ENCODE data around the gene ANKHD1.

The ANKHD1 gene

DNA sequence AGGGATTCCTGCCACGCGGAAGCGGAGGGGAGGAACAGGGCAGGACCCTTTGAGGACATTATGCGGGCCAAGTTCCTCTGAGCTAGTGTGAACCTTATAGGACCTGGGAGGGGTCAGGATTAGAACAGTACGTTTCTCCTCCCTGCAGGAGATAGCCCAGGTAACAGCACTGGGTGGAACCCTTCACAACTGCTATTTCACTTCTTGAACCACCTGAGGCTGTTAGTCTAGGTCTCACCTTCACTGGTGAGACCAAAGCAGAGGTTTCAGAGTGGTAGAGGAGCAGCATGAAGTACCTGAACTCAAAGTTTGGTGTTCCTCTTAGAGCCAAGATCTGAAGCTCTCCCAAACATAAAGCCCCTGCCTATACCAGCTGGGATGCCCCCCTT, 146.7 kb downstream of the ANKHD1 start:
- no peak for DNase-seq

DNA sequence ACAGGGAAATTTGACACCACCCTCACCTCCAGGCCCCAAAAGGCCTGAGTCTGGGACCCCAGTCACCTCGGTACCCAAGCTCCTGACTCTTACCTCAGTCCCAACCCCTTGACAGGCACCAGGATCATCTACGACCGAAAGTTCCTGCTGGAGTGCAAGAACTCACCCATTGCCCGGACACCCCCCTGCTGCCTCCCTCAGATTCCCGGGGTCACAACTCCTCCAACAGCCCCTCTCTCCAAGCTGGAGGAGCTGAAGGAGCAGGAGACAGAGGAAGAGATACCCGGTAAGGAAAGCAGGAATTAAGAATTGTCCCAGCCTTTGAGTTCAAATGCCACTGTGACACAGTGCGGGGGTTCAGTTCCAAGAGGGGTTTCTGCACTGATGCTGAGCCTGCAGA, 147.2 kb downstream of the ANKHD1 start:
- DNase-seq: no peak

DNA sequence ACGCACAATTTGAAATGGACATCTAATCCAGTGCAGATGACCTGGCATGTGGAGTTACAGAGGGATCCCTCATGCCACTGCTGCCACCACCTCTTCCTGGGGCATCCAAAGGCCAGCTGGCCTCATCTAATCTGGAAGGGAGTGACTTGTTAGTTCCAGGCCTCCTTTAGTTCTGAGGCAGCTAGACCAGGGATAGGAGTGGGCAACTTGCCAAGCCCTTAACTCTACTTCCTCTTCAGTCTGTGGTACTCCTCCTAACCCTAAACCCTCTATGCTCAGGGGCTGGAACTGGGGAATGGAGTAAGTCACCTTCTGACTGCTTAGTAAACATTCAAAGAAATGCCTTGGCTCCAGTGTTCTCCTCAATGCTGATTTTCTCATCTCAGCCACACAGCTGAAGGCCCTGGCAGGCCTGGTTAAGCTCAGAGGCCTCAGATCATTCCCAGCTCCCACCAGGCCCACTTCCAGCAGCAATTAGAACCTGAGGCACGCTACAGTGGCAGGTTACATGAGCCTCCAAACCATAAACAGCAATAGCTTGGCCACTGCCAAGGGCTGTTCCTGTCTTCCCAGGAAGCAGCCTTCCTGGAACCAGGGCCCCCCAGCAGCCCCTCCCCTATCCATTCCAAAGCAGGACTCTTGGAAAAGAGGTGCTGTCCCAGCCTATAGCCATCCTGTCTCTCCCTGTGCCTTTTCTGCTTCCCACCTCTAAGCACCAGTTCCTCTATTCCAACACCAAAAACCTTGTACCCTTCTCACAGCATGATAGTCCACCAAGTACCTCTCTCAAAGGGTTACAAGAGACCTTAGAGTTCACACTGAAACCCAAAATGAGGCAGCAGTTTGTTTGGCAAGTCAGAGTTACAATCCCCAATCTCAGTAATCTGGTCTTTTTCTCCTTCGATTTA, 147.9 kb downstream of the ANKHD1 start:
- DNase-seq: no peak

DNA sequence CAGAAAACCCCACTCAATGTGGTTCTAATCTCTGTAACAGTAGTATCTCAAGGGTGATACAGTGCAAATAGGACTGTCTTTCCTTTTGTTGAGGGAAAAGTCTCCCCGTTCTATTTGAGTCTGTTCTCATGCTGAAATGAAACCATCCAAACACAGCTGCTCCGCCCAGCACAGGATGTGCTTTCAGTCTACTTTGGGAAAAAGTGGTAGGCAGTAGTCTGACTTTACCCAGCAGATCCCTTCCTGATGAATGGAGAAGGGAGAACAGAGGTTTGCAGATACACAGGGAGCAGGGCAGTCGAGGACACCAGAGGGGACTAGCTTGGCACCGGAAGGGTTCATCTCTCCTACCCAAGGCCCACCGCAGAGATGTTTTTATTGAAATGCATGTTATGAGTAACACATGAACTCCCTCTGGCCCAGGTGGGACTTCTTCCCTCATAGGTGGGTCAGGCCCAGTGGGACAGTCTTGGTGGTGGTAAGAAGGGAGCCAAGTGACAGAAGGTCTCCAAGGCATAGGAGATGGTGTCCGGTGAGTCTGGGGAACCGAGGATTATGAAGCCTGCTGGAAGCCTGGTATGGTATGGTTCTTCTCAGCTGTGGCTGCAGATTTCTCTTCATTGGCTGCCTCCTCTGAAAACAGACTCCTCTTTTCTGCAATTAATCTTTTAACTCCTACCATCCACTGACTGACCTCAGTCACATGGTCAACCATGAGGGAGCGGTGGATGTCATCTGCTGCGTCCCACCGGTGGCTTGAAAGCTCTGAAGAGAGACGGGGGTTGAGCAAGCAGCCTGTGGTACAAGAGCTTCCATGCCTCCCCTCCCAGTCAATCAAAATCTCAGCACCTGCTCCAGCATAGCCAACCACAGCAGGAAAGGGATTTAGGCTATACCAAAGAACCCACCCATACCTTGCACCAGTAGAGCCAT, 148.8 kb downstream of the ANKHD1 start:
- no peak for DNase-seq

DNA sequence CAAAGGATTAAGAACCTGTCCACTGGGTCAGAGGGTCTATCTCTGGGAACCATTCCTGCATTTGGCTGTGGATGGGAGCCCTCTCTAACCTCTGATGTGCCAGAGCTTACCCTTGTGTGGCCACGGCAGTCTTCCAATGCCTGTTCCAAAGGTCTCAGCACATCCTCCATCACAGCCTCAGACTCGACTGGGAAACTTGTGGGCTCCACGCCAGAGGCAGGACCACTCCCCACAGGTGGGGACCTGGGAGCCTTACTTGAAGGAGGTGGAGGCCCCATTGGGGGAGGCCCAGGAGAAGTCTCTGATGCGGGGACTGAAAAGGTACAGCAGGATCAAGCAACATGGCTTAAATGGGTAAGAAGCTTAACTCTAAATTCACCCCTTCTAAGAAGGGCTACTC, 150.2 kb downstream of the ANKHD1 start:
- DNase-seq: no peak

DNA sequence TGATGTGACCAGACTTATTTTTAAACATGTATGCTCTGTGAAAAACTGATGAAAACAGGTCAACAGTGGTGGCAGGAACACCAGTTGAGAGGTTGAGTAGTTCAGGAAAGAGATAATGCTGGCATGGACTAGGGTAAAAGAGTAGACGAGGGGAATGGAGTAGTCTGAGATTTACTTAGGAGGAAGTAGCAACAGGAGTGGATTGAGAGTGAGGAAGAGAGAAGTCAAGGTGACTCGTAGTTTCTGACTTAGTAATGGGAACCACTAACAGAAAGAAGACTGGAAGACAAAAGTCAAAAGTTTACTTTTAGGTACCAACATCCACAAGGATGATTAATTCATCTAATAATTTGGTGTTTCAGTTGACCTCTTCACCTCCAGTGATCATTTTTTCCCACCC, 152.0 kb downstream of the ANKHD1 start:
- no peak for DNase-seq

DNA sequence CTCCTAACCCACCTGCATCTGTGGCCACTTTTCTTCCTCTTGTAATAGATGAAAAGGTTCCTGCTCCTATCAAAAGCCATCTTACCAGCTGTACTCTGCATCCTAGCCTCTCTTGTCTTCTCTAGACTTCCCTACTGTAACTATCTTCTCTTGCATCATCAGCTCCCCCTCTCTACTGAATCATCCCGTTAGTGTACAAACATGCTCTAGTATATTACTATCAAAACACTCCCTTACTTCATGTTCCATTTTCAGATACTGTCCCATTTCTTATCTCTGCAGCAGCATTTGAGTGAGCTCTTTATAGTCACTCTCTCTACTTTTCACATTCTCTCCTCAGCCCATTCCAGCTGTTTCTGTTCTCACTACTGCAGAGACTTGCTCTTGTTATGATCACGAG, 152.8 kb downstream of the ANKHD1 start:
- DNase-seq: no peak

DNA sequence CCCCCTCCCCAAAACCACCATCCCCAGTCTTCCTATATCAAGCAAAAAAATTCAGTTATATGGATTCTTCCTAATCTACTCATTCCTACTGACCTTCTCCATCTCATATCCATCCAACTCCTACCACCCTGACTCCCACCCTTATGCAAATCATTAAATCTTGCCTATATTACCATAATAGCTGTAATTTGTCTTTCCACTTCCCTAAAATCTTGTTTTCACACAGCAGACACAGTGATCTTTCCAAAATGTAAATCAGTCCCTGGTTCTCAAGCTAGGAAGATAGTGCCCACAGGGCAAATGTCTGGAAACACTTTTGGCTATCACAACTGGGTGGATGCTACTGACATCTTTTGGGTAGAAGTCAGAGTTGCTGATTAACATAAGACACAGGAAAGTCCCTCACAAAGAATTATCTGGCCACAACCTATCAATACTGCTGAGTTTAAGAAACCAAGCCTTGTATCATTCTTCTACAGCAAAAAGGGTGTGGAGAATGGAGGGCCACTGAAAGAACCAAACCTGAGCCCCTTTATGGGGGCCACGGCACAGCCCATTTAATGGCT, 154.2 kb downstream of the ANKHD1 start:
- DNase-seq: no peak

DNA sequence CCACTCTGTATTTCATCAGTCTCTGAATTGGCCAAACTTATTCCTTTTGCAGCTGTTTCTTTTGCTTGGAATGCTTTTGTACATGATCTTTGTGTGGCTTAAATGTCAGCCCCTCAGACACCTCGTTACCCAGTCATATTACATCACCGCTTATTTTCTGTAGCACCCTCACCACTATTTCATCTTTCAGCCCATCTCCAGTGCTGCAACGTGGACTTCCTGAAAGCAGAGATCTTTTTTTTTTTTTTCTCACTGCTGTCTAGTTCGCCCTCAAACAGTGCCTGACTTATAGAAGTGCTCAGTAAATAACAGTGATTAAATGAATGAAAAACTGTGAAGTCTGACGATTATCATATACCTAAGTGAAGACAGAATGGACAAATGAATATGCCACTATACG, 154.8 kb downstream of the ANKHD1 start:
- no peak for DNase-seq

DNA sequence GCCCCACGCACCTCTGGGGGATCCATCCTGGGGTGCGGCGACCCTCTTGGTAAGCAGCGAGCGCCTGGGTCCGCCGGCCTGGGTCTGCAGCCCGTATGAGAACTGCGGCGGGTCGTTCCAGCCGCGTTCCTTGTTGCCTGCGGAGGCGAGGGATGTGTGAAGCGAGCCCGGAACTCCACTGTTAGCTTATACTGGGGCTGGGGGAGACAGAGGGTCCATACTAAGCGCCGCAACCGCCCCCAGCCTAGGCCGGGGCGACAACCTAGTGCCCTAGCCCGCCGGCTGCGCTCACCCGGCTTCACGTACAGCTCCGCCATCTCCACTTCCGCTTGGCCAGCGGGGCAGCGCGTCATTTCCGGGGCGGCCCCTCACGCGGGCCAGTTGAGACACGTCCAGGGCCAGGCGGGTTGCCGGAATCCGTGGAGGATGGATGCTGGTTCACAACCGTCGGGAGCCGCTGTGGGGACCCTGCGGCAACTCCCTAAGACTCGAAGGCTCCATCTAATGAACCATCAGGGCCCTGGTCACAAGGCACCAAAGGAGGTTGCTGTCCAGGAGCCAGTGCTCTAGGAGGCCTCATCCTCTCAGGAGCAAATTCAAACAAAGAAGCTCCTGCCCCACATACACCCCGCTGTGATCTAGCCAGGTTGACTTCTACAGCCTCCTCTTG, 155.6 kb downstream of the ANKHD1 start, which contains the start of gene SRA1:
SRA1 (minus strand) TSS at position 338 of the 670 bp plus-strand sequence; CDS start at position 317, 21 bp downstream.
- peak; percentile 97 for DNase-seq

DNA sequence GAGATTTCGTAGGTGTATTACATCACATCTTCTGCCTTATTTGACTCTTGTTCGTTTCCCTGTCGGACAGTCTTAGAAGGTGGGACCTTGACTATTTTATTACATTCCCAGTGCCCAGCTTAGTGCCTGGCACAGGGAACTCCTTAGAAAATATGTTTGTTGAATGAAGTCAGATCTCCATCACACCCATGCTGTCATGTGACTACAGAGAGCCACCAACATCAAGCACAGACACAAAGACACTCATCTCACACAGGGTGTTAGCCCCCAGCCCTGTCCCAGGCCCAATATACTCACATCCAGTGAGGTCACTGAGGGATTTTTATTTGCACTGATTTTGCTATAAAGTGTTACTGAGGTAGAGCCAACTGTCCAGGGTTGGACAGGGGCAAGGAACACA, 156.3 kb downstream of the ANKHD1 start:
- DNase-seq: no peak

DNA sequence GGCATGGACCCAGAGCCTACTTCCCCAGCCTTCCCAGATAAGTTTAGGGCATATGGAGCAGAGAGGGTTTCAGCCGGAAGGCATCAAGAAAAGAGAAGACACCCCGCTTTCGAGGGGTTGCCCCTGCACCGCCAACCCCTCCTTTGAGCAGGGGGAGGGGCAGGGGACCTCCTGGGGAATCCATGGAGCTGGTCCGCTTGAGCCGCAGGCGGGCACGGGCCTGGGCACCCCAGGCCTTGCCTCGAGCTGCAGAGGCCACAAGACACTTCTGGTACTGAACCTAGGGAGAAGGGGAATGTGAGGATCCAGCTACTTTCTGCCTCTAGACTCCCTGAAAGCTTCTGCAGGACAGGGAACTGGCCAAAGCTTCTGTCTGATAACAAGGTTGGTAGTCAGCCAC, 156.9 kb downstream of the ANKHD1 start:
- no peak for DNase-seq

DNA sequence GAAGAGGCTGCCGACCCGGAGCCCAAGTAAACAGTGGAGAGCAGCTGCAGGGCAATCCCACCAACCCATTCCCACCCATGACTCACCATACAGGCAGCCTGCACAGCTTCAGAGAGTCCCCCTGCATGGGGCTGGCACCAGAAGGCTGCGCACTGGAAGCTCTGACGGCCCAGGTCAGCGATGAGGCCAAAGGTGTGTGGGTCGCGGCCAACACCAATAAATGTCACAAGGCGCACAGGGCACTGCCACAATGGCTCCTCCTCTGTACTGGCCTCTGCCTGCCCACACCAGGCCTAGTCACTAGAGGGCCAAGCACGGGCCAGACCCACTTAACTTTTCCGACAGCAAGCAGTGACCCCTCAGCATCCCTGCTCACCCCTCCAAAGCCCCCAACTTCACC, 158.6 kb downstream of the ANKHD1 start:
- no peak for DNase-seq

DNA sequence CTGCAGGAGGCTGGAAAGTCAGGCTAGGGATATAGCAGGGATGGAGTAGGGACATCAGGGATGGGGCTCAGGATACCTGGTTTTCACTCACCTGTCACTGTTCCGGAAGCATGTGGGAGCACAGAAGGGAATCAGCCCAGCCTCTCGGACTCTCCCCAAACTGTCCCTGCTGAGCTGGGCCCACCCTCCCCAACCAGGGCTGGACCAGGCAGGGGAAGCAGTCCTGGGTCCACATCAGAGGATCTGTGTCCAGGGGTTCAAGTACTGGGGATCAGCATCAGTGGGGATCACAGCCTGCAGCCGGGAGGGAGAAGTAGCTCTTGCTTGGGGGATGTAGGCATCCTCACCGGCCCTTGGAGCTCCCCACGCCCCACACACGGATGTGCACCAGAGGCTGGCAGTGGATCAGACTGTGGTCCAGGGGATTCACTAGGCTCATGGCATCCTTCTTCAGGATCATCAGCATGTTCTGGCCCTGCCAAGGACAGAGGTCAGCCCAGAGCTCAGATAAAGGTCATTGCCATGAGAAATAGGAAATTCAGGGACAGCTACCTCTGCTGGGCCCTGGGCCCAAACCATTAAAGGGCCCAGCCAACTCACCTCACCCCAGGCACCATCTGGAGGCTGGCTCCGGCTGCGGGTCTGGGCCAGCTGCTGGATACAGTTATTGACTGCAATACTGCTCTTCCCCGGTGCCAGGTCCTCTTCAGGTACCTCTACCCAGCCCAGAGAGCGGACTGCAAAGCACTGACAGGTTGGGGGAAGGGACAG, 160.3 kb downstream of the ANKHD1 start:
- DNase-seq: no peak

DNA sequence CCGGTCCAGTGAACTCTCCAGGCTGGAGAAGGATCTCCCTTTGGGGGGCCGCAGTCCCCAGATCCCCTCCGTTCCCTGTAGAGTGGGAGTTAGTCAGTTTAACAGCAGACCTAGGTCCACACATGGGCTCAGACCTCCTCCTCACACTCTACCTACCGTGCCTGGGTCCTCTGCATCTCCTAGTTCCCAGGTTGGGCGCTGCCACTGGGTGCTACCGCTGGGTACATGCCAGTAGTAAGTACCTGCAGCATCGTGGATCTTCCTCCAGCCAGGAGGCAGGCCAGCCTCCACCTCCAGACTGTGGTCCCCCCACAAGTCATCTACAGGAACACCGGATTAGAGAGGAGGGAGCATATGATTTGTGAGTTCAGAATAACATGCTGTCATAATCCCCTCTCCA, 162.0 kb downstream of the ANKHD1 start:
- DNase-seq: no peak

DNA sequence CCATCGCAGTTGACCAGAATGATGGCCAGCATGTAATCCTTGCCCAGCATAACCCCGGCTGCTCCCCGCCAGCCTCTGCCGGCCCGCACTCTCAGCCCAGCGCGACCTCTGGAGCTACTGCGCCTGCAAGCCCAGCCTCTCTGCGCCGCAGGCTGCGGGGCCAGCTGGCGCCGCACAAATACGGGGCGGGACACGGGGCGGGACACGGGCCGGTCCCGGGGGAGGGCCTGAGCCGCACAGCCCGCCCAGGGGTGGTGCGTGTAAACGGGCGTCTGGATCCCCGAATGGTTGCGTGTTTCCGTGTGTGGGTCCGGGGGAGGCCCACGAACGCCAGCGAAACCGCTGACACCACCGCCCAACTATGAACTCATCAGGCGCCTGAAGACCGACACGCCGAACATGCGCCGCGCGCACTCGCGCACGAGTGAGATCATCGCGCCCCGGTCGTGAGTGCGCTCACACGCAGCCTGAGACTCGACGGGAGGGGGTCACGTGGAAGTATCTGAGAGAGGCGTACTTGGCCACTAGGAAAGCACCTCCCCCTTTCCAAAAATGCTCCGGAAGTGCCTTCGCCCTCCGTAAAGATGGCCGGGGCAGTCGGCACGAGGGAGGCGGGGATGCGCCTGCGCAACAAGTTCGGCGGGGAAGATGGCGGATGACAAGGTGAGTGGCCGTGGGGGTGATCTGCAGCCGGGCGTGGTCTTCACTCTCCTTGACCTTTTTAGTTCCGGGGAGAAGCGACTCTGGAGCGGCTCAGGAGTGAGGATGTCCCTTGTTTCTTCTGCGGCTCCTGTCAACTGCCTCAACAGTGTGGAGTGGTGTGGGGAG, 162.8 kb downstream of the ANKHD1 start, which contains the start of the genes APBB3 and SLC35A4:
APBB3 (minus strand) TSS at position 403 of the 828 bp plus-strand sequence; CDS start at position 50, 353 bp downstream.
SLC35A4 (plus strand) TSS at position 633 of the 828 bp plus-strand sequence. CDS start 2,342 bp downstream, outside the sequence.
- DNase-seq: peak; percentile 96

DNA sequence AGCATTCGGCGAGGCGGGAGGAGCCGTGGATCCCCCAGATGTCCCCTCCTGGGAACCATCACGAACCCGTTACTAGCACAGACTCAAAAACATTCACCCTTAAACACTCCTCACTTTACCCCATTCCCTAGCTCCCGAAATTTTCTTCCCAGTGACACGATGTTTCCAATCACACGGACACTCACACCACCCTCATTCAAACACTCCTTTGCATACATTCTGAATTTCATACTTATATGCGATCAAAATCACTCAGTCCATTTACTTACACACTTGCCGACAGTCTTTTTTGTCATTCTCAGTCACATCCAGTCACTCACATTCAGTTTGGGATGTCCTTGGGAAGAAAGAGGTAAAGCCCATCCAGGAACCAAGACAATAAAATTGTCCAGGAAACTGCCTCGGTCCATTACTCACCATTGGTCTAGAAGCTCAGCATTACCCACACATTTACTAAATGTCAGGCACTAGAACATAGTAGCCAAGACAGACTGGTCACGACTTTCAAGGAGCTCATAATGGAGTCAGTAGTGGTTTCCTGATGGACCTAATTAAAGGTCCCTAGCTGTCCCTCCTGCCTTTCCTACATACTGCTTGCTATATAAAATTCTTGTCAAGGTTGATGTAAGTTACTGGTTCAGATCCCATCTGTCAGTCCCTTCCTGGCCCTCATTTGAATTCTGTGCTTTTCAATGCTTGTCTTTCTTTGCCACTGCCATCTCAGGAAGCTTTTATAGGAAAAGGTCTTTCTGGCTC, 163.6 kb downstream of the ANKHD1 start:
- DNase-seq: no peak

DNA sequence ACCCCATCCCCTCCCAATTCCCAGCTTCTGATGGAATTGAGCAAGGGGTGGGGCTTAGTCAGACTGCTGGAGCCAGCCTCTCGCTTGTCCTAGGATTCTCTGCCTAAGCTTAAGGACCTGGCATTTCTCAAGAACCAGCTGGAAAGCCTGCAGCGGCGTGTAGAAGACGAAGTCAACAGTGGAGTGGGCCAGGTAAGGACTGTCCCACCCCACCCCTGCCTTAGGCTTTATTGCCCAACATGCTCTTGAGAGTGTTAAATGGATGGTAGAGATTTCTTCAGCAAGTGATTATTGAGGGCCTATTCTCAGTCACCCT, 164.1 kb downstream of the ANKHD1 start:
- DNase-seq: no peak

DNA sequence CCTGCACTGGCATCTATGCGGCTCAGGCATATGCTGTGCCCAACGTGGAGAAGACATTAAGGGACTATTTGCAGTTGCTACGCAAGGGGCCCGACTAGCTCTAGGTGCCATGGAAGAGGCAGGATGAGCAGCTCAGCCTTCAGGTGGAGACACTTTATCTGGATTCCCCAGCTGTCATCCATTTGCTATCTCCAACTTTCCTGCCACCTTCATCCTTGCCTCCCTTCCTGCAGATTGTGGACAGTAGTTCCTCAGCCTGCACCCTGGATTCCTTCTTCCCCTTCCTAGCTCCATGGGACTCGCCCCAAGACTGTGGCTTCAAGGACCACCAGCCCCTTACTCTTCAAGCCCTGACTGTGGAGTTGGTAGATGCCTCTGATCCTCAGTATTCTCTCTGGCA, 165.0 kb downstream of the ANKHD1 start:
- DNase-seq: no peak
